SK-N-SH (cell line): ENCODE measurements around the gene CAPN11. TPM values are rescaled to one million over a fixed set of nuclear protein-coding genes. Genes with fewer than 3 reads are reported as not detected.

Experiments
- CTCF ChIA-PET: fragments of 300-600, 350-600 bp; formaldehyde crosslinking; extraction: SDS; loops from one replicate; lab custom pipeline; 2021; lab: Yijun Ruan, JAX
- POLR2A ChIA-PET: fragments of 350-600 bp; sonication (Branson Sonifier 250); formaldehyde crosslinking; extraction: SDS; loops from one replicate; lab custom pipeline; 2020; ENCODE audit warnings: antibody characterized with exemption, inconsistent platforms; lab: Yijun Ruan, JAX
- DNase-seq: peaks from one replicate; pipeline ENCODE4 v3.0.0; 2012
- H2AFZ ChIP-seq: fragments of 200-600 bp; sonication (generic); 2 replicates; pipeline ENCODE4 v1.8.1; 2016; ENCODE audit warnings: antibody characterized with exemption, mild to moderate bottlenecking, low read depth
- H3F3A ChIP-seq: fragments of 200-600 bp; sonication (generic); replicated peaks from 2 replicates; pipeline ENCODE3; 2016; ENCODE audit warnings: antibody characterized with exemption, mild to moderate bottlenecking; ENCODE audit not compliant: insufficient read depth
- H3K27ac ChIP-seq, 2 experiments: fragments of 200-500 bp in 1 of 2; fragments of 200-600 bp in 1 of 2; sonication (Bioruptor generic) in 1 of 2; sonication (generic), shearing (Covaris generic) in 1 of 2; 2 replicates each; pipeline versions ENCODE4 v1.5.1 to v1.6.1; 2014 to 2016; ENCODE audit warnings: low read depth in 2 of 2, inconsistent platforms in 1 of 2, low read length in 1 of 2, mild to moderate bottlenecking in 1 of 2, mixed read lengths in 1 of 2
- H3K27me3 ChIP-seq: fragments of 200-600 bp; sonication (generic), shearing (Covaris generic); 2 replicates; pipeline ENCODE4 v1.6.1; 2016; ENCODE audit warnings: mixed run types; ENCODE audit not compliant: insufficient read depth
- H3K36me3 ChIP-seq, 2 experiments: fragments of 200-500 bp in 1 of 2; fragments of 200-600 bp in 1 of 2; sonication (Bioruptor generic) in 1 of 2; sonication (generic) in 1 of 2; replicated peaks in 1 of 2; 2 replicates each; pipeline versions ENCODE3 to v1.5.1; 2014 to 2016; ENCODE audit warnings: low read length in 1 of 2, mild to moderate bottlenecking in 1 of 2; ENCODE audit not compliant: insufficient read depth in 2 of 2, control insufficient read depth in 1 of 2
- H3K4me1 ChIP-seq, 2 experiments: fragments of 200-500 bp in 1 of 2; fragments of 200-600 bp in 1 of 2; sonication (Bioruptor generic) in 1 of 2; sonication (generic), shearing (Covaris generic) in 1 of 2; 2 replicates each; pipeline versions ENCODE4 v1.5.1 to v1.6.1; 2014 to 2016; ENCODE audit warnings: low read depth in 1 of 2, low read length in 1 of 2, mixed run types in 1 of 2; ENCODE audit not compliant: insufficient read depth in 2 of 2, control insufficient read depth in 1 of 2
- H3K4me2 ChIP-seq: fragments of 200-600 bp; sonication (generic), shearing (Covaris generic); 2 replicates; pipeline ENCODE4 v1.6.1; 2017; ENCODE audit warnings: mixed run types
- H3K4me3 ChIP-seq, 2 experiments: fragments of 200-500 bp in 1 of 2; fragments of 200-600 bp in 1 of 2; sonication (Bioruptor generic) in 1 of 2; sonication (generic), shearing (Covaris generic) in 1 of 2; 2 replicates each; pipeline versions ENCODE4 v1.5.1 to v1.8.1; 2014 to 2016; ENCODE audit warnings: low read depth in 2 of 2, inconsistent platforms in 1 of 2, low read length in 1 of 2, mild to moderate bottlenecking in 1 of 2, mixed read lengths in 1 of 2, moderate library complexity in 1 of 2
- H3K79me2 ChIP-seq: fragments of 200-600 bp; sonication (generic); 2 replicates; pipeline ENCODE4 v1.8.1; 2017; ENCODE audit warnings: mild to moderate bottlenecking; ENCODE audit not compliant: insufficient read depth
- H3K9ac ChIP-seq: fragments of 200-600 bp; sonication (generic); 2 replicates; pipeline ENCODE4 v1.6.1; 2017; ENCODE audit warnings: mixed run types
- H3K9me2 ChIP-seq: fragments of 200-600 bp; sonication (generic); 2 replicates; pipeline ENCODE4 v1.6.1; 2017; ENCODE audit warnings: mixed run types
- H3K9me3 ChIP-seq: fragments of 200-600 bp; sonication (generic); 2 replicates; pipeline ENCODE4 v1.6.1; 2017; ENCODE audit warnings: mixed run types, mild to moderate bottlenecking, moderate library complexity
- H4K20me1 ChIP-seq: fragments of 200-600 bp; sonication (generic); 2 replicates; pipeline ENCODE4 v1.6.1; 2017; ENCODE audit warnings: mild to moderate bottlenecking, mixed run types; ENCODE audit not compliant: insufficient read depth
- EP300 ChIP-seq, 2 experiments: IDR thresholded peaks; 2 replicates each; pipeline versions ENCODE4 v1.4.0 to v1.6.1; 2012; ENCODE audit warnings: borderline replicate concordance in 1 of 2, low read depth in 1 of 2, low read length in 1 of 2
- FOXJ3 ChIP-seq: sonication (generic); formaldehyde crosslinking; IDR thresholded peaks from 2 replicates; pipeline ENCODE4 v1.5.1; 2020; ENCODE audit warnings: mild to moderate bottlenecking, missing genetic modification reagents
- FOXM1 ChIP-seq: IDR thresholded peaks from 2 replicates; pipeline ENCODE4 v1.4.0; 2012; ENCODE audit warnings: low read depth, mild to moderate bottlenecking
- GABPA ChIP-seq: IDR thresholded peaks from 2 replicates; pipeline ENCODE4 v1.4.0; 2012; ENCODE audit warnings: low read depth, mild to moderate bottlenecking
- NFIC ChIP-seq: IDR thresholded peaks from 2 replicates; pipeline ENCODE4 v1.4.0; 2012; ENCODE audit warnings: borderline replicate concordance
- POLR2AphosphoS5 ChIP-seq: IDR thresholded peaks from 2 replicates; pipeline ENCODE4 v1.6.1; 2012; ENCODE audit warnings: low read depth, low read length
- RAD21 ChIP-seq: IDR thresholded peaks from 2 replicates; pipeline ENCODE4 v1.6.1; 2012; ENCODE audit warnings: mild to moderate bottlenecking, low read length
- RCOR1 ChIP-seq: fragments of 150-350 bp; IDR thresholded peaks from 2 replicates; pipeline ENCODE4 v1.6.1; 2017; ENCODE audit warnings: antibody characterized with exemption, low read length
- WGBS: methylation state at CpG from one replicate; pipeline ENCODE4 v1.1.6; 2017; ENCODE audit warnings: low lambda C conversion rate; 5-methylcytosine and 5-hydroxymethylcytosine counted together
- polyA plus RNA-seq, 3 experiments: library from polyadenylated mRNA; depleted of rRNA; stranded (reverse); fragments of >200 nt; gene quantifications; 2 replicates each; pipeline ENCODE4 v1.2.3, GENCODE V29; 2012
- TF ChIP-seq, protein P1 (sequence below): fragments of 200-600 bp; sonication (generic); IDR thresholded peaks from 2 replicates; pipeline ENCODE4 v1.6.1; 2017; ENCODE audit warnings: antibody characterized with exemption, mild to moderate bottlenecking, moderate library complexity
- TF ChIP-seq, protein P2 (sequence below): IDR thresholded peaks from 2 replicates; pipeline ENCODE4 v1.4.0; 2012; ENCODE audit warnings: low read depth, borderline replicate concordance
- TF ChIP-seq, protein P3 (sequence below): fragments of 150-350 bp; IDR thresholded peaks from 2 replicates; pipeline ENCODE4 v1.6.1; 2016; ENCODE audit warnings: mild to moderate bottlenecking, low read depth, low read length
- TF ChIP-seq, protein P4 (sequence below): IDR thresholded peaks from 2 replicates; pipeline ENCODE4 v1.6.1; 2012; ENCODE audit warnings: mild to moderate bottlenecking, low read depth, low read length, moderate library complexity
- TF ChIP-seq, protein P5 (sequence below): IDR thresholded peaks from 2 replicates; pipeline ENCODE4; 2012

Gene CAPN11
- polyA plus RNA-seq, 1 of the 3 experiments (the other 2 are of a cell fraction) = not detected

DNA sequence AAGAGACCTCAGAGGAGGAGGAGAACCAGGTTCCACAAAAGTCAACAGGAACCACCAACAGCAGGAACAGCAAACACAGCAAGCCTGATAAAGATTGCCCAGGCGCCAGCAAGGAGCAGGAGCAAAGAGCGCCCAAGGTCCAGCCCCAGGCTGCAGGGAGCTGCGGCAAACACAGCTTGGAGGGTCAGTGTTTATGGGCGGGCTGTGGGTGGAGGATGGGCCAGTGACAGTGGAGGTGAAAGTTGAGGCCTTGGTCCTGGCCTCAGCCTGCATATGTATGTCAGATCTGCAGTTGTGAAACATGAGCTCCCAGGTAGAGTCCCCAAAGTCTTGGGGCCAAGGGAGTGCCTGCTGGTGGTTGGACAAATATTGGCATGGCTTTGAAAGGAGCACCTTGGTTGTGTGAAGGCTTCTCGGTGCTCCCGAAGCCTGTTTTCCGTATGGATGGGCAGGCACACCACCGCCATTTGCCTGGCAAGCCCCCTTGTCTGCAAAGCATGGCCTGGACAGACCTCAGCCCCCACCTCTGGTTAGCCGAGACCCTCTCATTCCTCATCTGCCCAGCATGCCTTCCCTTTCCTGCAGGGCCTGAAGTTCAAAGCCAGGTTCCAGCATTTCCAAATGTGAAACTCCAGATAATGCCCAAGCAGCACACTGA, 2.0 kb upstream of the CAPN11 start:
- H3K27ac ChIP-seq = no peak overlapping the region
- no peak overlapping the region for H3K4me2 ChIP-seq
- no peaks in the 10 kb centered on the region for H3K27me3 ChIP-seq
- no peaks in the 10 kb centered on the region for H3F3A ChIP-seq
- H2AFZ ChIP-seq = no peak overlapping the region
- H3K79me2 ChIP-seq = no peaks in the 10 kb centered on the region
- H3K9ac ChIP-seq = no peak overlapping the region
- 94% methylated on average over 6 of the region's 9 CpGs for WGBS
- no peaks in the 10 kb centered on the region for H3K9me3 ChIP-seq
- POLR2A ChIA-PET = no interaction called here
- H3K4me1 ChIP-seq = peaks cover 0 to 2% of the 10 kb centered on the region in 2 experiments; a peak in 1 of 4 replicates
- no peaks in the 10 kb centered on the region for H4K20me1 ChIP-seq
- CTCF ChIA-PET = interaction anchor here (2.3 to 11.0 kb wide), 3 partner anchors 16 to 78 kb away, joined by 12 to 158 read pairs (median 33); no protein-coding TSS in a partner anchor
- H3K9me2 ChIP-seq = no peaks in the 10 kb centered on the region
- TF ChIP-seq, protein P1, sequence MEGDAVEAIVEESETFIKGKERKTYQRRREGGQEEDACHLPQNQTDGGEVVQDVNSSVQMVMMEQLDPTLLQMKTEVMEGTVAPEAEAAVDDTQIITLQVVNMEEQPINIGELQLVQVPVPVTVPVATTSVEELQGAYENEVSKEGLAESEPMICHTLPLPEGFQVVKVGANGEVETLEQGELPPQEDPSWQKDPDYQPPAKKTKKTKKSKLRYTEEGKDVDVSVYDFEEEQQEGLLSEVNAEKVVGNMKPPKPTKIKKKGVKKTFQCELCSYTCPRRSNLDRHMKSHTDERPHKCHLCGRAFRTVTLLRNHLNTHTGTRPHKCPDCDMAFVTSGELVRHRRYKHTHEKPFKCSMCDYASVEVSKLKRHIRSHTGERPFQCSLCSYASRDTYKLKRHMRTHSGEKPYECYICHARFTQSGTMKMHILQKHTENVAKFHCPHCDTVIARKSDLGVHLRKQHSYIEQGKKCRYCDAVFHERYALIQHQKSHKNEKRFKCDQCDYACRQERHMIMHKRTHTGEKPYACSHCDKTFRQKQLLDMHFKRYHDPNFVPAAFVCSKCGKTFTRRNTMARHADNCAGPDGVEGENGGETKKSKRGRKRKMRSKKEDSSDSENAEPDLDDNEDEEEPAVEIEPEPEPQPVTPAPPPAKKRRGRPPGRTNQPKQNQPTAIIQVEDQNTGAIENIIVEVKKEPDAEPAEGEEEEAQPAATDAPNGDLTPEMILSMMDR = no peak
- TF ChIP-seq FOXM1 (no peak), POLR2AphosphoS5 (no peak), NFIC (no peak), RAD21 (no peak)
- H3K4me3 ChIP-seq = no peak overlapping the region
- peaks cover 0 to 4% of the 10 kb centered on the region in 2 experiments for H3K36me3 ChIP-seq
- DNase-seq = no peak

DNA sequence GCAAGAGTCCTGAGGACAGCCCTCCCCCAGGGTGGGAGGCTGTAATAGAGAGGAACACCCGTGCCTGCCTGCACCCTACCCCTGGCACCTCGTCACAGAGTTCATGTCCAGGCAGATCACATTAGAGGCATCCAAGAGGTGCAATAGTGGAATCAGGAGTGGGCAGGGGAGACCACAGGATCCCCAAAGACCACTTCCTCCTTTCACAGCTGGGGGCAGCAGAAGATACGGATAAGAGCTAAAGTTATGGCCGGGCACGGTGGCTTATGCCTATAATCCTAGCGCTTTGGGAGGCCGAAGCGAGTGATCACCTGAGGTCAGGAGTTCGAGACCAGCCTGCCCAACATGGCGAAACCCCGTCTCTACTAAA, 1.5 kb upstream of the CAPN11 start:
- Histone ChIP-seq H3F3A (no peaks in the 10 kb centered on the region), H3K36me3 (peaks cover 0 to 4% of the 10 kb centered on the region in 2 experiments), H3K4me3 (no peak overlapping the region), H2AFZ (no peak overlapping the region), H3K9me2 (no peaks in the 10 kb centered on the region), H4K20me1 (no peaks in the 10 kb centered on the region), H3K9ac (no peak overlapping the region), H3K4me2 (no peak overlapping the region), H3K27ac (no peak overlapping the region), H3K79me2 (no peaks in the 10 kb centered on the region), H3K9me3 (no peaks in the 10 kb centered on the region), H3K27me3 (no peaks in the 10 kb centered on the region), H3K4me1 (no peaks in the 10 kb centered on the region; a peak in 1 of 4 replicates)
- DNase-seq = no peak
- 85% methylated on average over 9 of the region's 11 CpGs for WGBS
- CTCF ChIA-PET = interaction anchor here (0.8 to 11.0 kb wide), 4 partner anchors 15 to 81 kb away, joined by 3 to 158 read pairs (median 22); no protein-coding TSS in a partner anchor
- POLR2A ChIA-PET = interaction anchor here (0.7 kb wide), 1 partner anchor 90 kb away, joined by 3 read pairs; the partner anchor contains the start of gene HSP90AB1
- TF ChIP-seq RCOR1 (no peak), GABPA (no peak), FOXJ3 (CRISPR knock-in tag) (no peak), EP300 (IDR thresholded peaks at IDR 0.05; ENCODE audit: borderline replicate concordance in 1 of 2, low read depth in 1 of 2, low read length in 1 of 2) (no peak)
- TF ChIP-seq, protein P2, sequence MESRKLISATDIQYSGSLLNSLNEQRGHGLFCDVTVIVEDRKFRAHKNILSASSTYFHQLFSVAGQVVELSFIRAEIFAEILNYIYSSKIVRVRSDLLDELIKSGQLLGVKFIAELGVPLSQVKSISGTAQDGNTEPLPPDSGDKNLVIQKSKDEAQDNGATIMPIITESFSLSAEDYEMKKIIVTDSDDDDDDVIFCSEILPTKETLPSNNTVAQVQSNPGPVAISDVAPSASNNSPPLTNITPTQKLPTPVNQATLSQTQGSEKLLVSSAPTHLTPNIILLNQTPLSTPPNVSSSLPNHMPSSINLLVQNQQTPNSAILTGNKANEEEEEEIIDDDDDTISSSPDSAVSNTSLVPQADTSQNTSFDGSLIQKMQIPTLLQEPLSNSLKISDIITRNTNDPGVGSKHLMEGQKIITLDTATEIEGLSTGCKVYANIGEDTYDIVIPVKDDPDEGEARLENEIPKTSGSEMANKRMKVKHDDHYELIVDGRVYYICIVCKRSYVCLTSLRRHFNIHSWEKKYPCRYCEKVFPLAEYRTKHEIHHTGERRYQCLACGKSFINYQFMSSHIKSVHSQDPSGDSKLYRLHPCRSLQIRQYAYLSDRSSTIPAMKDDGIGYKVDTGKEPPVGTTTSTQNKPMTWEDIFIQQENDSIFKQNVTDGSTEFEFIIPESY = no peak
- TF ChIP-seq, protein P1 = no peak
- TF ChIP-seq, protein P3, sequence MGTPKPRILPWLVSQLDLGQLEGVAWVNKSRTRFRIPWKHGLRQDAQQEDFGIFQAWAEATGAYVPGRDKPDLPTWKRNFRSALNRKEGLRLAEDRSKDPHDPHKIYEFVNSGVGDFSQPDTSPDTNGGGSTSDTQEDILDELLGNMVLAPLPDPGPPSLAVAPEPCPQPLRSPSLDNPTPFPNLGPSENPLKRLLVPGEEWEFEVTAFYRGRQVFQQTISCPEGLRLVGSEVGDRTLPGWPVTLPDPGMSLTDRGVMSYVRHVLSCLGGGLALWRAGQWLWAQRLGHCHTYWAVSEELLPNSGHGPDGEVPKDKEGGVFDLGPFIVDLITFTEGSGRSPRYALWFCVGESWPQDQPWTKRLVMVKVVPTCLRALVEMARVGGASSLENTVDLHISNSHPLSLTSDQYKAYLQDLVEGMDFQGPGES = no peak
- TF ChIP-seq, protein P4, sequence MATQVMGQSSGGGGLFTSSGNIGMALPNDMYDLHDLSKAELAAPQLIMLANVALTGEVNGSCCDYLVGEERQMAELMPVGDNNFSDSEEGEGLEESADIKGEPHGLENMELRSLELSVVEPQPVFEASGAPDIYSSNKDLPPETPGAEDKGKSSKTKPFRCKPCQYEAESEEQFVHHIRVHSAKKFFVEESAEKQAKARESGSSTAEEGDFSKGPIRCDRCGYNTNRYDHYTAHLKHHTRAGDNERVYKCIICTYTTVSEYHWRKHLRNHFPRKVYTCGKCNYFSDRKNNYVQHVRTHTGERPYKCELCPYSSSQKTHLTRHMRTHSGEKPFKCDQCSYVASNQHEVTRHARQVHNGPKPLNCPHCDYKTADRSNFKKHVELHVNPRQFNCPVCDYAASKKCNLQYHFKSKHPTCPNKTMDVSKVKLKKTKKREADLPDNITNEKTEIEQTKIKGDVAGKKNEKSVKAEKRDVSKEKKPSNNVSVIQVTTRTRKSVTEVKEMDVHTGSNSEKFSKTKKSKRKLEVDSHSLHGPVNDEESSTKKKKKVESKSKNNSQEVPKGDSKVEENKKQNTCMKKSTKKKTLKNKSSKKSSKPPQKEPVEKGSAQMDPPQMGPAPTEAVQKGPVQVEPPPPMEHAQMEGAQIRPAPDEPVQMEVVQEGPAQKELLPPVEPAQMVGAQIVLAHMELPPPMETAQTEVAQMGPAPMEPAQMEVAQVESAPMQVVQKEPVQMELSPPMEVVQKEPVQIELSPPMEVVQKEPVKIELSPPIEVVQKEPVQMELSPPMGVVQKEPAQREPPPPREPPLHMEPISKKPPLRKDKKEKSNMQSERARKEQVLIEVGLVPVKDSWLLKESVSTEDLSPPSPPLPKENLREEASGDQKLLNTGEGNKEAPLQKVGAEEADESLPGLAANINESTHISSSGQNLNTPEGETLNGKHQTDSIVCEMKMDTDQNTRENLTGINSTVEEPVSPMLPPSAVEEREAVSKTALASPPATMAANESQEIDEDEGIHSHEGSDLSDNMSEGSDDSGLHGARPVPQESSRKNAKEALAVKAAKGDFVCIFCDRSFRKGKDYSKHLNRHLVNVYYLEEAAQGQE = no peak
- TF ChIP-seq, protein P5, sequence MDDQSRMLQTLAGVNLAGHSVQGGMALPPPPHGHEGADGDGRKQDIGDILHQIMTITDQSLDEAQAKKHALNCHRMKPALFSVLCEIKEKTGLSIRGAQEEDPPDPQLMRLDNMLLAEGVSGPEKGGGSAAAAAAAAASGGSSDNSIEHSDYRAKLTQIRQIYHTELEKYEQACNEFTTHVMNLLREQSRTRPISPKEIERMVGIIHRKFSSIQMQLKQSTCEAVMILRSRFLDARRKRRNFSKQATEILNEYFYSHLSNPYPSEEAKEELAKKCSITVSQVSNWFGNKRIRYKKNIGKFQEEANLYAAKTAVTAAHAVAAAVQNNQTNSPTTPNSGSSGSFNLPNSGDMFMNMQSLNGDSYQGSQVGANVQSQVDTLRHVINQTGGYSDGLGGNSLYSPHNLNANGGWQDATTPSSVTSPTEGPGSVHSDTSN = no peak
